ENCODE results near the gene TRAF3. TPM values are rescaled to one million over a fixed set of nuclear protein-coding genes. Genes with fewer than 3 reads are reported as not detected.

TRAF3 gene
- total RNA-seq, 1 donor from 2014 or later = 35.3 TPM

DNA sequence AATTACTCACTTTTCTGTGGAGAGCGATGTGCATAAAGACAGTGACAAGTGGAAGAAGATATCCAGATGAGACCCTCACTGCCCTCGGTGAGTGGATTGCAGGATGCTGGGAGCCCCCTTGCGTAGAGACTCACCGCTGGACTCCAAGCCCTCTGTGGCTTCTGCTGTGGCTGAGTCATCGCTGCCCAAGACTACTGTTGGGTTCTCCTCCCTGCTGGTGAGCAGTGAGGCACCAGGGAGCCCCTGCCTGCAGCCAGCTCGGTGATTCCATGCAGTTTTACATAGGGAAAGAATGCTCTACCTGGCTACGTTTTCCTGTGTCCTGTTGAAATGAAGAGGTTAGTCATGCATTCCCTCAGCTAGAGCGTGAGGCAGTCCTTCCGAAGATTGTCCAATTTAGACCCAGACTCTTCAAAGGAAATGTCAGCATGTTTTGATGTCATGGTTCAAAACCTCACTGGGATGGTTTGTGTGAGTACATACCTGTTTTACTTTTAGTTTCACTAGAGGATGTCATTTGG is 28.2 kb downstream of the TRAF3 start:
- Histone ChIP-seq H3K4me3 (ENCODE audit: low read depth, low read length) (no peak overlapping the region), H3K27me3 (ENCODE audit: control insufficient read depth, insufficient read depth, low read length) (no peaks in the 10 kb centered on the region), H3K36me3 (ENCODE audit: control insufficient read depth, insufficient read depth, low read length) (no peaks in the 10 kb centered on the region)
- no peak for TF ChIP-seq CTCF (IDR thresholded peaks at IDR 0.05; ENCODE audit: insufficient read depth, low read length, severe bottlenecking)
- FAIRE-seq (peak; percentile 90), DNase-seq (ENCODE audit: low read depth) (no peak)

DNA sequence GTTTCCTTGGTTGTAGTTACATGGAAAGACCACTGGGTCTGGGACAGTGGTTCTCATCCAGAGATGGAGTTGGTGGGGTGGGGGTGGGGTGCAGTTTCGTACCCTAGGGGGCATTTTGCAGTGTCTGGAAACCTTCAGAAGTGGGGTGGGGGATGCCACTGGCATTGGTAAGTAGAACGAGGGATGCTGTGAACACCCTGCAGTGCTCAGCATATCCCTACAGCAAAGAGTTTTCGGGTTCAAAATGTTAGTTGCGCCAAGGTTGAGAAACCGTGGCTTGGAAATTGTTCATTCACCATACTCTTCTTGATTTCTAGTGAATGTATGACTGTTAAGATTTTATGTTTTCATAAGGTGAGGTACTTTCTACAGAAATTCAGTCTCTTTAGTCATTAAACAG is 28.7 kb downstream of the TRAF3 start:
- TF ChIP-seq CTCF (IDR thresholded peaks at IDR 0.05; ENCODE audit: insufficient read depth, low read length, severe bottlenecking) = no peak
- FAIRE-seq (no peak), DNase-seq (ENCODE audit: low read depth) (no peak)
- Histone ChIP-seq H3K27me3 (ENCODE audit: control insufficient read depth, insufficient read depth, low read length) (no peaks in the 10 kb centered on the region), H3K36me3 (ENCODE audit: control insufficient read depth, insufficient read depth, low read length) (no peaks in the 10 kb centered on the region), H3K4me3 (ENCODE audit: low read depth, low read length) (no peak overlapping the region)

DNA sequence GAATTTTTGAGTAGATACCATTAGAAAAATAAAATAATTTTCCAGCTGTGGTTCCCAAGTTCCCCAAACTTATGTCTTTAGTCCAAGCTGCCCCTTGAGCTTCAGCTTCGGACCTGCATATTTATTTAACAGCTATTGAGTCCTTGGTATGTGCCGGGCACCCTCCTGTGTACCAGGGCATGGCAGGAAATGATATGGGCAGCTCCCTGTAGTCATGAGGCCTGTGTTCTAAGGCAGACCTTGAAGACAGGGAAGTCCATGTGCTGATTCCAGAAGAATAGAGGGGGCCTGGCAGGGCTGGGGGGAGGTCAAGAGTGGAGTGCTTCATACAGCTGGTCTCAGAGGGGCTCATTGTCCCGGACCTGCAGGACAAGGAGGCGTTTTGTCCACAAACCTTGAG is 29.2 kb downstream of the TRAF3 start:
- Histone ChIP-seq H3K27me3 (ENCODE audit: control insufficient read depth, insufficient read depth, low read length) (no peaks in the 10 kb centered on the region), H3K4me3 (ENCODE audit: low read depth, low read length) (no peak overlapping the region), H3K36me3 (ENCODE audit: control insufficient read depth, insufficient read depth, low read length) (no peaks in the 10 kb centered on the region)
- no peak for TF ChIP-seq CTCF (IDR thresholded peaks at IDR 0.05; ENCODE audit: insufficient read depth, low read length, severe bottlenecking)
- FAIRE-seq (no peak), DNase-seq (ENCODE audit: low read depth) (no peak)

DNA sequence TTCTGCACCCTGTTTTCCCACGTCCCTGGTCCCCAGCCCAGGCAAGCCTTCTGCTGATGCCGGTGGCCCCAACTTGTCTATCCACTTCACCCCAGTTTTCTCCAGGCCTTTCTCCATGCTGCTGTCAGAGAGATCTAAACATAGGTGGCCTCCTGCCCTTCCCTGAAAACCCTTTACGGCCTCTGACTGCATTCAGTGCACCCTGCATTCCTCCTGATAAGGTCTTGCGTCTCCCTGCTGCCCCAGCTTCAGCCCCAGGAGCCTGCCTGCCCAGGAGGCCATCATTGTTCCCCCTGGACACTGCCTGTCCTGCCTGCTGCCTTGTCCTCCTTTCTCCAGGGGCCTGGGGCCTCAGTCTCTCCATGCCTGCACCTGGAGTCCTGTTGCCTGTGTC is 29.8 kb downstream of the TRAF3 start:
- no peaks in the 10 kb centered on the region for H3K27me3 ChIP-seq (ENCODE audit: control insufficient read depth, insufficient read depth, low read length)
- no peak overlapping the region for H3K4me3 ChIP-seq (ENCODE audit: low read depth, low read length)
- FAIRE-seq (no peak), DNase-seq (ENCODE audit: low read depth) (no peak)
- H3K36me3 ChIP-seq (ENCODE audit: control insufficient read depth, insufficient read depth, low read length) = no peaks in the 10 kb centered on the region
- no peak for TF ChIP-seq CTCF (IDR thresholded peaks at IDR 0.05; ENCODE audit: insufficient read depth, low read length, severe bottlenecking)

- DNase-seq (ENCODE audit: low read depth) (no peak), FAIRE-seq (no peak)
- no peaks in the 10 kb centered on the region for H3K36me3 ChIP-seq (ENCODE audit: control insufficient read depth, insufficient read depth, low read length)
- no peak for TF ChIP-seq CTCF (IDR thresholded peaks at IDR 0.05; ENCODE audit: insufficient read depth, low read length, severe bottlenecking)
- H3K27me3 ChIP-seq (ENCODE audit: control insufficient read depth, insufficient read depth, low read length) = no peaks in the 10 kb centered on the region
- no peak overlapping the region for H3K4me3 ChIP-seq (ENCODE audit: low read depth, low read length)
Measured at GRCh38 chr14:102809870-102810269, 32.6 kb downstream of the TRAF3 start.

DNA sequence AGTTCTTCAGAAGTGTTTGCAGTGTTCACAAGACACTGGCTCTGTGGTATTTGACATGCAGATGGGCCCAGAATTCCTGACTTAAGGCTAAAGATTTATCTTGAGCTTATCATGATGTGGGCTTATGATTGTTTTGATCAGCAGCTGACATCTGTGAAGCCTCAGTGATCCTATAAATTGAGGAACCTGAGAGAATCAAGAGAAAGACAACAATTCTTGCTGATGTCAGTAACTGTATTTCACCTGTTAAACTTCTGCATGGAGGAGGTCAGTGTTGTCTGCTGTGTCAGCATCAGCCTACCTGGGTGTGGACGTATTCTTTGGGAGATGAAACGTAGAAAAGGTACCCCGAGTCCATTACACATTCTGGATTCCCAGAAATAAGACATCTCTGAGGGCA is 33.3 kb downstream of the TRAF3 start:
- FAIRE-seq (no peak), DNase-seq (ENCODE audit: low read depth) (no peak)
- no peak overlapping the region for H3K4me3 ChIP-seq (ENCODE audit: low read depth, low read length)
- H3K36me3 ChIP-seq (ENCODE audit: control insufficient read depth, insufficient read depth, low read length) = no peaks in the 10 kb centered on the region
- TF ChIP-seq CTCF (IDR thresholded peaks at IDR 0.05; ENCODE audit: insufficient read depth, low read length, severe bottlenecking) = no peak
- H3K27me3 ChIP-seq (ENCODE audit: control insufficient read depth, insufficient read depth, low read length) = no peaks in the 10 kb centered on the region
